Fibroblast of mammary gland (primary cell): ENCODE results near the gene SELENOO.

Experiments used
- DNase-seq: peaks from one replicate; pipeline ENCODE4 v3.0.0-alpha.2; 2010; ENCODE audit warnings: low read depth
- H3K4me3 ChIP-seq: 2 replicates; pipeline ENCODE4 v1.5.1; 2011; ENCODE audit warnings: low read depth, mild to moderate bottlenecking, low read length, moderate library complexity; ENCODE audit not compliant: control insufficient read depth
- TF ChIP-seq, protein P1 (sequence below): conservative IDR thresholded peaks from 2 replicates; pipeline ENCODE4 v1.5.1; 2011; ENCODE audit warnings: low read depth, low read length, inconsistent platforms; ENCODE audit not compliant: control insufficient read depth, insufficient read depth

The SELENOO gene

DNA sequence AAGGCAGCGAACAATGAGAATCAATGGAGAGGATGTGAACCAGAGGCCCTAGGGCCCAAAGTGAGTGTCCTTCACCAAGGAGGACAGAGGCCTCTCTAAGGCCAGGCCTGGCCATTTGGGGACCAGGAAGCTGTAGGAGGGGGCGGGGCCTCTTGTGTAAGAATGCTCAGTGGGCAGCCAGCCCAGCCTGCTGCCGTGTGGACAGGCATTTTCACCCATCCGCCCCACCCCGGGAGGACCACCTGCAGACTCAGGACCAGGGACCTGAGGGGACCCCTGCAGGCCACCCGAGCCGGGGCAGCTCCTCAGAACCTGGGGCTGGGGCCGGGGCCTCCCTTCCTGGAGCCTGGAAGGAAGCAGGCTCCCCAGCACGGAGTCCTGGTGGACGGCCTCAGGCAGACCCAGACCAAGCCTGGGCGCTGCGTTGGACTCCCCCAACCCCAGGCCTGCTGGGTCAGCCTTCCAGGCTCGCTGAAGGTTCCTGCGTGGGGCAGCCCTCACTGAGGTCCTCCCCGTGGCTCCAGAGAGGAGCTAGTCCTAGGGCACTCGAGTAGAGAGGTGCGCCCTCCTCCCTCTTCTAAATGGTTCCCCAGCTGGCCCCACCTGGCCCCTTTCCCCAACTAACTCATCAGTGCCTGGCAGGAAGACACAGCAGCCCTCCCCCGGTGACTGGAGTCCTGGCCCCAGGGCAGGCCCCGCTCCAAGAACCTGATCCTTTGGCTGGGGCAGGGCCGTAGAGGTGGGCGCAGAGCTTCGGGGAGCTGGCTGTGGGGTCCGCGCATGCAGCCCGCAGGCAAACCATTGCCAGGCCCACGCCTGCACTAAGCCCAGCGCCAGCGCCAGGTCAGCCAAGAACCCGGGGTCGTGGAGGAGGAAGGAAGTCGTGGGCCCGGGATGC is 16.6 kb upstream of the SELENOO start:
- no peak overlapping the region for H3K4me3 ChIP-seq
- TF ChIP-seq, protein P1, sequence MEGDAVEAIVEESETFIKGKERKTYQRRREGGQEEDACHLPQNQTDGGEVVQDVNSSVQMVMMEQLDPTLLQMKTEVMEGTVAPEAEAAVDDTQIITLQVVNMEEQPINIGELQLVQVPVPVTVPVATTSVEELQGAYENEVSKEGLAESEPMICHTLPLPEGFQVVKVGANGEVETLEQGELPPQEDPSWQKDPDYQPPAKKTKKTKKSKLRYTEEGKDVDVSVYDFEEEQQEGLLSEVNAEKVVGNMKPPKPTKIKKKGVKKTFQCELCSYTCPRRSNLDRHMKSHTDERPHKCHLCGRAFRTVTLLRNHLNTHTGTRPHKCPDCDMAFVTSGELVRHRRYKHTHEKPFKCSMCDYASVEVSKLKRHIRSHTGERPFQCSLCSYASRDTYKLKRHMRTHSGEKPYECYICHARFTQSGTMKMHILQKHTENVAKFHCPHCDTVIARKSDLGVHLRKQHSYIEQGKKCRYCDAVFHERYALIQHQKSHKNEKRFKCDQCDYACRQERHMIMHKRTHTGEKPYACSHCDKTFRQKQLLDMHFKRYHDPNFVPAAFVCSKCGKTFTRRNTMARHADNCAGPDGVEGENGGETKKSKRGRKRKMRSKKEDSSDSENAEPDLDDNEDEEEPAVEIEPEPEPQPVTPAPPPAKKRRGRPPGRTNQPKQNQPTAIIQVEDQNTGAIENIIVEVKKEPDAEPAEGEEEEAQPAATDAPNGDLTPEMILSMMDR = no peak
- peak; percentile 46 for DNase-seq

DNA sequence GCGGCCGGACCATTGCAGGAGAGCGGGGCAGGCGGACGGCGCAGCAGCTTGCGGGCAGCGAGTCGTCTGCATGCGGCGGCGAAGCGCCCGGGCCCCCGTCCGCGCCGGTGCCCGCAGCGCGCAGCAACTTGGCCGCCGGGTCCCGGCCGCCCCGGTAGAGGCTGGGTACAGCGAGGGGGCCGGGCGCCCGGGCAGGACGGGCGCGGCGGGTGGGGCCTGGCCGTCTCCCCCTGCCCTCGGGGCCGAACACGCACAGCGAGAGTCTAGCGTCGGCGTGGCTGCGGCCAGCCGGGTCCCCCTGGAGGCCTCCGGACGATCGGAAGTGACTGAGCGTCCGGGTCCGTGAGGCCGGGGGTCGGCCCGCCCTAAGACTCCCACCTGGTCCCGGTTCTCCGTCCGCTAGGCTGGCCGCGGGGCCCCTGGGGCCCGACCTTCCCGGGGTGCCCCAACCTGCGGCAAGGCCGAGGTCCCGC is 15.9 kb upstream of the SELENOO start:
- H3K4me3 ChIP-seq = peak overlapping the region; percentile 51
- TF ChIP-seq, protein P1 = no peak
- DNase-seq = no peak

DNA sequence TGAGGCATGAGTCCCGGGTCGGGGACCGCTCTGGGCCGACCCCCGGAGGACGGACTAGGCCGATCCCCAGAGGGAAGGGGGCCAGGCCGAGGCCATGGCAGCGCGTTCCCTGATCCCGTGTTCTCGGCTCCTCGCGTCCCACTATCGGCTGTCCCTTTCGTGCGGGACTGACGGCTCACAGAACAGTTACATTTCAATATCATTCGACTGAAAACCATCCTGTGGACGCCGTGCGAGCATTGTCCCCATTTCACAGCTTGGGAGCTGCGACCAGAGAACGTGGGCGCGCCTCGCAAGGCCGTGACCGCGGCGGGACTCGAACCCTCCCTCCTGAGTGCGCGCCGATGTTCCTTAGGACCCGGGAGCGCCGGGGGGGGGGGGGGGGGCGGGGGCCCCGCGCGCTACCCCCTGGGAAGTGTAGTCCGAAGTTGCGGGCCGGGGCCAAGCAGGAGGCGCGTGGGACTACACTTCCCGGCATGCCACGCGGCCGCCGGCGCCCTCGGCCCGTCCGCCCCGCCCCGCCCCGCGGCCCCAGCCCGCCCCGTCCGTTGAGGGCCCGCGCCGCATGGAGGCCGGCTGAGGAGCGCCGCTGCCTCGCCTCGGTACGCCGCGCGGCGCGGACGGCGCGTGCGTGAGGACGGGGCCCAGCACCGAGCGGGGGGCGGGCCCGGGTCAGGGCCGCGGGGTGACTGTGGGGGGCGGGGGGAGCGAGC is 15.3 kb upstream of the SELENOO start, which contains the start of gene TRABD:
Gene TRABD, plus strand, starts transcription at position 539 of the 713 bp plus-strand sequence. CDS start 7,148 bp downstream, outside the sequence.
- TF ChIP-seq, protein P1 = no peak
- H3K4me3 ChIP-seq = peak within 1 kb of the TSS; percentile 54
- peak; percentile 78 for DNase-seq

DNA sequence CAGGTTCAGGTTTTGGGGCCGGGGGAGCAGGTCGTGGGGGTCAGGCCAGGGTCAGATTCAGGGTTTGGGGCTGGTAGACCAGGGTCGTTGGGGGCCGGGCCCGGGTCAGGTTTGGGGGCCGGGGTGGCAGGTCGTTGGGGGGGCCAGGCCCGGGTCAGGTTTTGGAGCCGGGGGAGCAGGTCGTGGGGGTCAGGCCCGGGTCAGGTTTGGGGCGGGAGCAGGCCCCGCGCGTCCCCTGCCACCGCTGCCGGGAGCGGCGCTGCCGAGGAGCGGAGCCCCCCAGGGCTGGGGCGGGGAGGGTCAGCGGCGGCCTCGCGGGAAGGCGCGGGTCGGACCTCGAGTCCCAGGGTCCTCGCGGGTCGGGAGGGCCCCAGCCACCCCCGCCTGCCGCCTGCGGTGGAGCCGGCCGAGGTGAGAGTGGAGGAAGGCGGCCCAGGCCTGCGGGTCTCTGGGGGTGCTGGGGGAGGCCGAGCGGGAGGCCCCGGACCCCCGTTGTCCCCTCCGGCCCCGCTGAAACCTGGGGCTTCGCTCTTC is 14.6 kb upstream of the SELENOO start:
- TF ChIP-seq, protein P1 = no peak
- H3K4me3 ChIP-seq = peak overlapping the region; percentile 54

DNA sequence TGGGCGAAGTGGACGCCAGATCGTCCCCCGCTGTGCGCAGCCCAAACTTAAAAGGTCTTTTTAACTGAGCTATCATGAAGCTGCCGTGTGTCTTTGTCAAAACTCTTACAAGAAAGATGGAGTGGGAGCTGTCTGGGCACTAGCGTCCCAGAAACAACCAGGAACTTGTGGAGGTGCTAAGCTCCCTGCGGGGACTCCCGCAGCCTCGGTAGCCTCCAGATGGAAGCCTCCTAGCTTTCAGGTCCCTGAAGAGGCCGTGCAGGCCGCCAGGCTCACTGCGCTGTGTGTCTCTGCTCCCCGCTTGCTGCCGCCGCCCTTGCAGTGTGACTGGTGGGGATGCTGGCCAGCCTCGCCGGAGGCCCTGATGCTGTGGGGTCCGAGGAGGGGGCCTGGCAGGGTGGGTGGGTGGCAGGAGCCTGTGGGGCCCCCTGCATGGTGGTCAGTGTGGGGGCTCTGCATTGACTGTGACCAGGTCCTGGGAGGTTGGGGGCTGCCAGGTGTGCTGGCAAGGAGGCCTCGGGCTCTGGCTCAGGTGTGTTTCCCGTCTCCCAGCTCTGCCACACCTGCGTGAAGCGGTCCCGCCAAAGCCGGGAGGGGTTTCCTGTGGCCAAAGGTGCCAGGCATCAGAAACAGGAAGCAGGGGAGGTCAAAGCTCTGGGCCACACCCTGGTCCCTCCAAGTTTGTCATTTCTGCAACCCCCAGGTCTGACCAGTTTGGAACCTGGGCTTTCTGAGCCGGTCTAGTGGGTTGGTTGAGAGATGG is 13.9 kb upstream of the SELENOO start:
- TF ChIP-seq, protein P1 = no peak
- DNase-seq = peak; percentile 29
- H3K4me3 ChIP-seq = peak overlapping the region; percentile 54

More for the DNA sequence above, 14.6 kb upstream of the SELENOO start:
- no peak for DNase-seq

DNA sequence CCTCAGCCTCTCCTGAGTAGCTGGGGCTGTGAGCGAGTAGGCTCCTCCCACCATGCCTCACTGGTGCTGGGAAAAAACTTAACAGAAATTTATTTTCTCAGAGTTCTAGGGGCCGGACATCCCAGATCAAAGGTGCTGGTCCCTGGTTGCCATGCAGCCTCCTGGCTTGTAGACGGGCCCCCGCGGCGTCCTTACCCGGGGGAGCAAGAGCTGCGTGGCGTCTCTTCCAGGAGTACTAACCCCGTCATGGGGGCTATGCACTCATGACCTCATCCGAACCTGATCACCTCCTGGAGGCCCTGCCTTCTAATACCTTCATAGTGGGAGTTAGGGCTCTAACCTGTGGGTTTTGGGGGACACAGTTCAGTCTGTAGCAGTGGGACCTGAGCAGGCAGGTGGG is 12.5 kb upstream of the SELENOO start:
- TF ChIP-seq, protein P1 = no peak
- DNase-seq = no peak
- no peak overlapping the region for H3K4me3 ChIP-seq
